ENCODE data around the gene REV3L.
"Not testable (repeated sequence)": the region's sequence is repeated elsewhere in the genome, so short reads cannot be mapped to it uniquely, and the experiment has no call there.

The REV3L gene

GRCh38 chr6:111482959-111483735, at the start of gene REV3L:
Gene REV3L, minus strand, starts transcription at chr6:111483218. Its CDS starts 330 bp downstream, at chr6:111482888.
- DNase-seq = no peak

GRCh38 chr6:111531185-111531584, 48.2 kb upstream of the REV3L start:
- no peak for DNase-seq

GRCh38 chr6:111530667-111531066, 47.6 kb upstream of the REV3L start:
- DNase-seq = no peak

GRCh38 chr6:111530218-111530617, 47.2 kb upstream of the REV3L start:
- no peak for DNase-seq

- DNase-seq = no peak
Measured at GRCh38 chr6:111527367-111527766, 44.3 kb upstream of the REV3L start.

- no peak for DNase-seq
Measured at GRCh38 chr6:111524735-111525134, 41.7 kb upstream of the REV3L start.

- DNase-seq = no peak
Measured at GRCh38 chr6:111524252-111524651, 41.2 kb upstream of the REV3L start.

- DNase-seq = no peak
Measured at GRCh38 chr6:111523484-111524167, 40.6 kb upstream of the REV3L start.

GRCh38 chr6:111522393-111523020, 39.5 kb upstream of the REV3L start:
- DNase-seq = no peak

- no peak for DNase-seq
Measured at GRCh38 chr6:111521497-111522270, 38.7 kb upstream of the REV3L start.

- DNase-seq = no peak
Measured at GRCh38 chr6:111520524-111520923, 37.5 kb upstream of the REV3L start.

- DNase-seq = no peak
Measured at GRCh38 chr6:111517965-111518364, 34.9 kb upstream of the REV3L start.

- DNase-seq = no peak
Measured at GRCh38 chr6:111515259-111515658, 32.2 kb upstream of the REV3L start.

- not testable (repeated sequence) for DNase-seq
Measured at GRCh38 chr6:111514531-111514930, 31.5 kb upstream of the REV3L start.

GRCh38 chr6:111507219-111507618, 24.2 kb upstream of the REV3L start:
- DNase-seq = peak; percentile 7

GRCh38 chr6:111505498-111505897, 22.5 kb upstream of the REV3L start:
- not testable (repeated sequence) for DNase-seq

GRCh38 chr6:111503660-111504059, 20.6 kb upstream of the REV3L start:
- DNase-seq = no peak

- no peak for DNase-seq
Measured at GRCh38 chr6:111503194-111503593, 20.2 kb upstream of the REV3L start.

GRCh38 chr6:111502154-111502553, 19.1 kb upstream of the REV3L start:
- DNase-seq = no peak

GRCh38 chr6:111499269-111499793, 16.3 kb upstream of the REV3L start:
- no peak for DNase-seq

- DNase-seq = no peak
Measured at GRCh38 chr6:111494951-111495635, 12.1 kb upstream of the REV3L start.

GRCh38 chr6:111492499-111492898, 9.5 kb upstream of the REV3L start:
- DNase-seq = no peak
